Ishikawa (cell line): ENCODE measurements around the gene RTTN.

Experiments used
- CEBPB ChIP-seq: IDR thresholded peaks from 2 replicates; pipeline ENCODE4 v1.6.1; 2012
- CREB1 ChIP-seq: IDR thresholded peaks from 2 replicates; pipeline ENCODE4 v1.6.1; 2012; ENCODE audit warnings: low read depth
- NFIC ChIP-seq: IDR thresholded peaks from 2 replicates; pipeline ENCODE4 v1.6.1; 2012
- RAD21 ChIP-seq: IDR thresholded peaks from 2 replicates; pipeline ENCODE4 v1.6.1; 2012; ENCODE audit warnings: low read depth
- TAF1 ChIP-seq: IDR thresholded peaks from 2 replicates; pipeline ENCODE4 v1.6.1; 2012; ENCODE audit warnings: low read depth, mild to moderate bottlenecking
- YY1 ChIP-seq: IDR thresholded peaks from 2 replicates; pipeline ENCODE4 v1.6.1; 2012; ENCODE audit warnings: low read depth
- TF ChIP-seq, protein P1 (sequence below): IDR thresholded peaks from 2 replicates; pipeline ENCODE4 v1.6.1; 2012; ENCODE audit warnings: low read depth, mild to moderate bottlenecking

DNA sequence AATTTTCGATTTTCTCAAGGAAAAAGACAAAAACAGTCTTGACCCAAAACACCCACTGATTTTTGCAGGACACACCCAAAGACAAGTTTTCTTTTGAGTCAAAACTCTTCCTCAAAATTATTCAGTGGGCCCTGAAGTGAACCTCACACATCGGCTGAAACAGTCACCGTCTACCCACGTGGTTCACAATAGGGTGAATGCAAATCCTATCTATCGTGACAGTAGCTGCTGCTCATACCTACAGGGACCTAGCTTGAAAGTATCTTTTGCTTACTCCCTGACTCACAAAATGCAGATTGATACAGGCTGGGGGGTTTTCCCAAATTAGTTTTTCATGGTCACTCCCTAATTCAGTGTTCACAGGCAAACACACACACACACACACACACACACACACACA is 247.1 kb downstream of the RTTN start:
- TF ChIP-seq YY1 = no peak
- TF ChIP-seq TAF1 = no peak
- no peak for TF ChIP-seq NFIC
- TF ChIP-seq CEBPB = no peak
- TF ChIP-seq RAD21 = no peak
- no peak for TF ChIP-seq CREB1
- TF ChIP-seq, protein P1, sequence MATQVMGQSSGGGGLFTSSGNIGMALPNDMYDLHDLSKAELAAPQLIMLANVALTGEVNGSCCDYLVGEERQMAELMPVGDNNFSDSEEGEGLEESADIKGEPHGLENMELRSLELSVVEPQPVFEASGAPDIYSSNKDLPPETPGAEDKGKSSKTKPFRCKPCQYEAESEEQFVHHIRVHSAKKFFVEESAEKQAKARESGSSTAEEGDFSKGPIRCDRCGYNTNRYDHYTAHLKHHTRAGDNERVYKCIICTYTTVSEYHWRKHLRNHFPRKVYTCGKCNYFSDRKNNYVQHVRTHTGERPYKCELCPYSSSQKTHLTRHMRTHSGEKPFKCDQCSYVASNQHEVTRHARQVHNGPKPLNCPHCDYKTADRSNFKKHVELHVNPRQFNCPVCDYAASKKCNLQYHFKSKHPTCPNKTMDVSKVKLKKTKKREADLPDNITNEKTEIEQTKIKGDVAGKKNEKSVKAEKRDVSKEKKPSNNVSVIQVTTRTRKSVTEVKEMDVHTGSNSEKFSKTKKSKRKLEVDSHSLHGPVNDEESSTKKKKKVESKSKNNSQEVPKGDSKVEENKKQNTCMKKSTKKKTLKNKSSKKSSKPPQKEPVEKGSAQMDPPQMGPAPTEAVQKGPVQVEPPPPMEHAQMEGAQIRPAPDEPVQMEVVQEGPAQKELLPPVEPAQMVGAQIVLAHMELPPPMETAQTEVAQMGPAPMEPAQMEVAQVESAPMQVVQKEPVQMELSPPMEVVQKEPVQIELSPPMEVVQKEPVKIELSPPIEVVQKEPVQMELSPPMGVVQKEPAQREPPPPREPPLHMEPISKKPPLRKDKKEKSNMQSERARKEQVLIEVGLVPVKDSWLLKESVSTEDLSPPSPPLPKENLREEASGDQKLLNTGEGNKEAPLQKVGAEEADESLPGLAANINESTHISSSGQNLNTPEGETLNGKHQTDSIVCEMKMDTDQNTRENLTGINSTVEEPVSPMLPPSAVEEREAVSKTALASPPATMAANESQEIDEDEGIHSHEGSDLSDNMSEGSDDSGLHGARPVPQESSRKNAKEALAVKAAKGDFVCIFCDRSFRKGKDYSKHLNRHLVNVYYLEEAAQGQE = no peak
